ENCODE data around the gene MAPKBP1. TPM values are rescaled to one million over a fixed set of nuclear protein-coding genes. Genes with fewer than 3 reads are reported as not detected.

MAPKBP1 gene
- polyA plus RNA-seq, 1 donor: 13.1 TPM

DNA sequence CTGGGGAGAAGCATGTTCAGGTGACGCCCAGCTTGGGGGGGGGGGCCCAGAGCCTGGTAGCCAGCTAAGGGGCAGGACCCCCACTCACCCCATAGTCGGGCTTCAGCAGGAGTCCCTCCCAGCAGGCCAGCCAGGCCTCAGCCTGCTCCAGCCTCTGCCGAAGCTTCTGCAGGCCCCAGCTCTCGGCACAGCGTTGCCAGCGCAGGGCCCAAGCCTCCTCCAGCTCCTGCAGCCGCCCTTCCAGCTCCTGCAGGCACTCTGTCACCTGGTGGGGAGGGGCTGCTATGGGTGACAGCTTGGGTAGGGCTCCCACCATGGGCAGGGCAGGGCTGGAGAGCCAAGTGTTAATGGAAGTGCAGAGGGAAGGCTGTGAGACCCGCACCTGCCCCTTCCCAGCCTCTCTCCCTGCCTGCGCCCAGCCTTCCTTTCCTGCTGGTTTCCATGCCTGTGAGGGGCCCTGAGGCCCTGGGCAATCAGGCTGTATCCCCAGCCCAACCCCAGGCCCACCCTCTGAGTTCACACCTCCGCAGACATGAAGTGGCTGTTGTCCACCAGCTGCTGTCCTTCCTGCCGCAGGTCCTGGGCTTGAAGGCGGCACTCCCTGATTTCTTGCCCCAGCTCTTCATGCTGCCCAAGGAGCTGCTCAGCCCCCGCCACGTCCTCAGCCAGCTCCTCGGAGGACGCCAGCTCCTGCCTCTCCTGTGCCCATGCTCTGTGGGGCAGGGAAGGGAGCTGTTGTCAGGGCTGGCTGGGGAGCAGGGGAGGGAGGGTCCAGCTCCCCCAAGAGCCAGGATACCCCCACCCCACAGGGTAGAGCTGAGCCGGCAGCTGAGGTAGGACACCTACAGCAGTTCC, 78.7 kb downstream of the MAPKBP1 start:
- DNase-seq: no peak

DNA sequence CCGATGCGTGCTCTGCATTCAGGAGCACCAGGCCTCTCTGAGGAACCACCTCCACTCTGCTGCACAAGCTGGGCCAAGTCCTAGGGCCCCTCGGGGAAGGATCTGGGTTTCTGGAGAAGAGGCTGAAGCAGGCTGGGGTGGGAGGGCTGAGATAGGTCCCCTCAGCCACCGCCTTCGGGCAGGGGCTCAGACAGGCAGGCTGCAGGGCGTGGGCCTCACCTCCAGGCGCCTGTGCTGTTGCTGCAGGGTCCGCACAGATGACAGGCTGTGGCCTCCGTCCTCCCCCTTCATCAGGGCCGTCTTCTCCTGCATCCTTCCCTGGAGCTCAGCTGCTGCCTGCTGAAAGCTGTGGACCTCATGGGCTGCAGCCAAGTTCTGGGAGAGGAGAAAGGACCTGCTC, 79.5 kb downstream of the MAPKBP1 start:
- no peak for DNase-seq

DNA sequence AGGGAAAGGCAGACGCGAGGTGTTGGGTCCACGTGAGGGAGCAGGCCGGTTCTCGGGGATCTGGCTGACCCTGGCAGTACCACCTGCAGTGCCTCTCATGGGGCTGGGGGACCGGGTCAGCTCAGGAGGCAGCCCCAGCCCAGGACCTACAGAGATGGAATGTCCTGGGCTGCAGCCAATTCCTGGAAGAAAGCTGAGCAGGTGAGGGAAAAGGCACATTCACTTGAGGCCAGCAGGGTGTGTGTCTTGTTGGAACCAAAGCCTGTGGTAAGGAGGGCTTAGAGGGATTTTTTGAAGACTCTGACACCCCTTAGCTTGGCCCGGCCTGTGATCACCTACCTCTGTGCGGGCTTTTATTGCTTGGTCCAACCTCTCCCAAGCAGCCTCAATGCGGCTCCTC, 80.2 kb downstream of the MAPKBP1 start:
- DNase-seq: no peak

DNA sequence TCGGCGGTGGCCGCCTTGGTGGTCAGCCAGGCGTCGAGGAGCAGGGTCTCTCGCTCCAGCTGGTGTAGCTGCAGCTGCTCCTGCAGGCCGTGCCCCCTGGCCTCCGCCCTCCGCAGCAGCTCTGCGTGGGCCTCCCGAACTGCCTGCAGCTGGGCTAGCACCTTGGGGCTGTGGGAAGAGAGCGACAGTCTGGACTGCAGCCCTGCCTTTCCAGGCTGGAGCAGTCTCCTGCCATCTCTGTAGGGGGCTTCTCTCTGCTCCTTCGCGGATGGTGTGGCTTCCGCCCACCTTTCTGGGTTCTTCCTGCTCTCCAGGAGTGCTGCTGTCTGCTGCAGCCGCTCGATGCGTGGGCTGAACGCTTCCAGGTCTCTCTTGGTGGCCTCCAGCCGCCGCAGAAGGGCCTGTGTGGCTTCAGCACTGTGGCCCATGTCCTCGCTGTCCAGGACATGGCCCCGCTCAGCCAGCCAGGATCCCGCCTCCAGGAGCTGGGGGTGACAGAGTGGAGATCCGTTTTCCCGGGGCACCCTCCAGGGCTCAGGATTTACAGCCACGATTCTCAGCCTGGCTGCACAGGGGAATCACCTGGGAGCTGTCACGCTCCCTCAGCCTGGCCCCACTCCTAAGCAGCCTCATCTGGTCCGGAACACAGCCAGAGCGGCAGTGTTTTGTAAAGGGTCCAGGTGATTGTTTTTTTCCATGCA, 81.1 kb downstream of the MAPKBP1 start:
- DNase-seq: peak; percentile 56

DNA sequence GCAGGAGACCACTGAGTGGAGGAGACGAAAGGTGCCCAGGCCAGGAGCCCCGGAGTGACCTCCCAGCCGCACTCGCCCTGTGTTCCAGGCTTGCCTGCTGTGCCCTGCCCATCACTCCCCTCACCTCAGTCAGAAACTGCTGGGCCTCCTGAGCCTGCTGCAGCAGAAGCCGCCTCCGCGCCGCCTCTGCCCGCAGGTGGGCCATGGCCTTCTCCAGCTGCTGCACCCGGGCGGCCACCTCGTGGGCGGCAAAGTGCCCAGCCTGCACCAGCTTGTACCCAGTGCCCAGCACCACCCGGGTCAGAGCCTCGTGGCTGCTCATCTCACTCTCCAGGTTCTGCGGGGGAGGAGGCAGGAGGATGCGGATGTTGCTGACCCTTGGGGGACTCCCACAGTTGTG, 82.0 kb downstream of the MAPKBP1 start:
- DNase-seq: no peak

DNA sequence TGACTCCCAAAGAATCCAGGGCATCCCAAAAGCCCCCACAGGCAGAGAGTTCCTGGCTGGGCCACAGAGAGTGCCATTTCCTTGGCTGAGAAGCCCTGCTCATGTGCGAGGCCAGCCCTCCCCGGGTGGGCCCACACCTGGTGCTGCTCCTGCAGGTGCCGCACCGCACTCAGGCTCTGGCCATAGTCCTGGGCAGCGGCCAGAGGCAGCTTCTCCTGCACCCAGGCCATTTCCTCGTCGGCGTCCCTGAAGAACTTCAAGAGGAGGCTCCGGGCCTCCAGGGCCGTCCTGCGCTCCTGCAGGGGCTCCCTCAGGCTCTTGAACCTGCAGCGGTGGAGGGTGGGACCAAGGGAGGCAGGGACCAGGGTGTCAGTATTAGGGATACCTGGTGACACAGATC, 82.4 kb downstream of the MAPKBP1 start:
- DNase-seq: no peak

DNA sequence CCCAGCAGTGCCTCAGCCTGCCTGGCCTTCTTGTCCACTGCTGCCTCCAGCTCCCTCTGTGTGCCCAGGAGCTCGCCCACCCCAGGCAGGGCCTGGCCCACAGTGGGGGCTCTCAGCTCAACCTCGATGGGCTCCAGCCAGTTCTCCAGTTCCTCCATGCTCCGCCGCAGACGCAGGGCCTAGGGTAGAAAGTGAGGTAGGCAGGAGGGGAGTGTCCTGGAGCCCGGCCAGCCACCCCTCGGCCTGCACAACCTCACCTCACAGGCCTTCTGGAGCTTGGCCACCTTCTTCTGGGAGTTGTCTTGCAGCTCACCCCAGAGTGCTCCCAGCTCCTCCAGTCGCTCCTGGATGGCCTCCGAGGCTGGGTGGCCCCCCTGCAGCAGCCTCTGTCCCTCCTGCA, 83.0 kb downstream of the MAPKBP1 start:
- DNase-seq: no peak

DNA sequence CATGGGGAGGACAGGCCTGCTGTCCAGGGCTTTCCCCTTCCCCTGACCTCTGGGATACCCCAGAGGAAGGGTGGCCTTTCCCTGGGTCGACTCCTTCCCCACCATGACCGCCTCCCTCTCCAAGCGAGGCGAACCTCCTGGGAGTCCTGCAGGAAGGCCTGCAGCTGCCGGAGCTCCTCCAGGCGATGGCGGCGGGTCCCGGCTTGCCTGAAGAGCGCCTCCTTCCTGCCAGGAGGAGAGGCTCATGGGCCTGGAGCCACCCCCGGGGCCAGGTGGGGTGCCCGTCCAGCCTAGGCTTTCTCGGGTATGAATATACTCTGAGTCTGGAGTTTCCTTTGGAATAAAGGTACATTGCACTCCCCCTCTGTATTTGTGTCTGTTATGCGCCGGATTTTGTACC, 84.5 kb downstream of the MAPKBP1 start:
- no peak for DNase-seq

DNA sequence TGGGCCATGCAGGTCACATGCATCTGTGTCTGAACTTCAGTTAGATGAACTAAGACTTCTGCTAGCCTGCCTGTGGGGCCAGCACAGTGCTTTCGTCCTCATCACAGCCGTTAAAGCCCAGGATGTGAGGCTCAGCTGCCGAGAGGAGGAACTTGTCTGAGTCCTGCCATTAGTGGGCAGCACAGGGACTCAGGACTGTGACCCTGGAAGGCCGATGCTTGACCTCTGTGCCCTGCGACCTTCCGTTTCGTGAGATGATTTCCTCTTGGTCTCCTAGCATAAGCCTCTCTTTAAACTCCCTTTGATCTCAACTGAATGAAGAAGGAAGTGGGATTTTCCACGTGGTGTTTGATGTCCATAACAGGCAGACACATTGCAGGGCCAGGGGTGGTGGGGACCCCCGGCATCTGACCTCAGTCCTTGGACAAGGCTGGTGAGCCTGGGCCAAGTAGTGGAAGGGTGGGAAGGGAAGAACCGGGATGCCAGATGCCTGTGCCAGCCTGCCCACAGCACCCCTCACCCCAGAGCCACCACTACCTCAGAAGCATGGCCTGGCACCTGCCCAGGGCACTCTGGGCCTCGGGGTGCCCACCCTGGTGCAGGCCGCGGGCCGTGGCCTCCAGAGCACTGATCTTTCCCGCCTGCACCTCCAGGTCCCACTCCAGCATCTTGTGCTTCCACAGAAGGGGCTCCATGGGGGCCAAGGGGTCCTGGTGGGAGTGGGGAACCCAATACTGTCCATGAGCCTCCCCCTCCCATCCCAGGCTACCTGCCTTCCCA, 86.0 kb downstream of the MAPKBP1 start:
- DNase-seq: no peak

DNA sequence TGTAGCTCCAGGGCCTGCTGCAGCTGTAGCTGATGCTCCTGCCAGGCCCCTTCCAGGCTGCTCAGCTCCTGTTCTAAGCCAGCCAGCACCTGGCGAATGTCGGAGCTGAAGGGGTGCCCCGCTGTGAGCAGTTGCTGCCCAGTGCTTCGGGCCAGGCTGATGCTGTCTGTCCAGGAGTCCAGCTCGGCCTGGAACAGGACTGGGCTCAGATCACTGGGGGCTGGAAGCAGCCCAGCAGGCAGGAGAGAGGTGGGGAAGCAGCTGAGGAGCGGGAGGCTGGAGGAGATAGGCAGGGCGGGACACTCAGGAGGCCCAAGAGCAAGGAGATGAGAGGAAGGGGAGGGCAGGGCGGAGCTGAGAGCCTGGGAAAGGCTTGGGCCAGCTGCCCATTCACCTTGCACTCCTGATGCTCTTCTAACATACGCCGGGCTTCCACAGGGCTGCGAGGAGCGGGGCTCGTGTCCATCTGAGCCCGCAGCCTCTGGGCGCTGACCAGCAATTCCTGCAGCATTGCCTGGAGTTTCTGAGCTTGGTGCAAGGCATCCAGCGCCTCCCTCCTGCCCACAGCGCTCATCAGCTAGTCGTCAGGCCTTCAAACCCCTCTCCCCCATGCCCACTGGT, 87.6 kb downstream of the MAPKBP1 start:
- DNase-seq: no peak

DNA sequence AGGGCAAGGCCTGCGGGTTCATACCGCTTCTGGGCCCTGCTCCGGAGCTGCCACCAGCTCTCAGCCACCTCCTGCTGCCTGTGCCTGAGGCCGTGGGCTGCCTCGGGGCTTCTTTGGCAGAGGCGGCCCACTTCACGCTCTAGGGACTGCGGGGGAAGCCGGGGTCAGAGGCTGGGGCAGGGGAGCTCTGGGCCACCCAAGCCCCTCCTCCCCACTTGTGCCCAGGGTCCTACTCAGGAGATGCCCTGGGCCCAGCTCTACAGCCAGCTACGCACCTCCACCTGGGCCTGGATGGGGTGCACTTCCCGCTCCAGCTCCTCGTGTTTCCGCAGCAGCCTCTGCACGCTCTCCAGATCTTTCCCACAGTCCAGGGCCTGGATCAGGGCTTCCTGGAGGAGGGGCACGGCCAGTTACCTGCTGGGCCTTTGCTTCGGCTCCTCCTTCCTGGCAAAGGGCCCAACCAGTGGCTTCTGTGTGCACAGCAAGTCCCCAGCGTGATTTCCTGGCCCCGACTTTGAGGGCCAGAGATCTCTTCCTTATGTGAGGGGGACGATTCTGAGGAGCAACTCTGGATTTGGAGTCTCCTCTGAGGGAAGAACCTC, 88.3 kb downstream of the MAPKBP1 start:
- no peak for DNase-seq

DNA sequence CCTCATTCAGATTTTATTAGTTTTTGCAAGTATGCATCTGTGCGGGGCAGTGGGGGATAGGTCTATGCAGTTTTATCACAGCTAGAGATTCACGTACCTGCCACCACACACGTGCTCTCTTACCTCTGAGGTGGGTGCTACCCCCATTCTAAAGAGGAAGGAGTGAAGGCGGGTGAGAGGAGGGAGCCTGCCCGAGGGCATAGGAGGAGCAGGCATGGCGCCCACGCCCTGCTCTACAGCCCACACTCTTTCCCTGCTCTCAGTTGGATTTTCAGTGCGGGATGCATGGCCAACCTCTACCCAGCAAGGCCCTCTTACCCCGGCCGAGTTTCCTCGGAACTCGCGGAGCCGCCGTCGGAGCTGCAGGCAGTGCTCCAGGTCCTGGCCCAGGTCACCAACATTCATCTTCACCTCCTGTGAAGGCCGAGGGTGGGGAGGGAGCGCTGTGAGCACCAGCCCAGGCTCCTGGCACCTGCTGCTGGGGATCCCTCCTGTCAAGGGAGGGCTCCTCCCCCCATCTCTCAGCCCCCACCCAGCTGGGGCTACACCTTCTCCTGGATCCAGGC, 91.3 kb downstream of the MAPKBP1 start:
- DNase-seq: no peak

DNA sequence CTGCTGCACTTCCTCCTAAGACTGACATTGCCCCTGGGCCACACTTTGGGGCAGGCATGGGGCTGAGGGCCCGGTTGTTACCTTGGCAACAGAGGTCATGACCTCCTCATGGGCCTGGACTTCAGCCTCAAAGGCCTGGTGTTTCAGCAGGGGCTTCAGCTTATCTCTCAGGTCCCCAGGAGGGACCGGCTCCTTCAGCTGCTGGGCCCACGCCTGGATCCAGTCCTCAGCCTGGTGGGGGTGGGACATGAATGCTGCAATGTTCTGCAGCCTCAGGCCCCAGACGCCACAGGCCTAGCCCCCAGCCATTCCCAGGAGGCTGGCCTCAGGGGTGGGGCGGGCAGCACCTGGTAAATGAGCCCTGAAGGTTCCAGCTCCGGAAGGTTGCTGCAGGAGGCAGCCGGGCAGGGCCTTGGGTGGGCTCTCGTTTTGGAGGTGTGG, 92.0 kb downstream of the MAPKBP1 start:
- DNase-seq: no peak

DNA sequence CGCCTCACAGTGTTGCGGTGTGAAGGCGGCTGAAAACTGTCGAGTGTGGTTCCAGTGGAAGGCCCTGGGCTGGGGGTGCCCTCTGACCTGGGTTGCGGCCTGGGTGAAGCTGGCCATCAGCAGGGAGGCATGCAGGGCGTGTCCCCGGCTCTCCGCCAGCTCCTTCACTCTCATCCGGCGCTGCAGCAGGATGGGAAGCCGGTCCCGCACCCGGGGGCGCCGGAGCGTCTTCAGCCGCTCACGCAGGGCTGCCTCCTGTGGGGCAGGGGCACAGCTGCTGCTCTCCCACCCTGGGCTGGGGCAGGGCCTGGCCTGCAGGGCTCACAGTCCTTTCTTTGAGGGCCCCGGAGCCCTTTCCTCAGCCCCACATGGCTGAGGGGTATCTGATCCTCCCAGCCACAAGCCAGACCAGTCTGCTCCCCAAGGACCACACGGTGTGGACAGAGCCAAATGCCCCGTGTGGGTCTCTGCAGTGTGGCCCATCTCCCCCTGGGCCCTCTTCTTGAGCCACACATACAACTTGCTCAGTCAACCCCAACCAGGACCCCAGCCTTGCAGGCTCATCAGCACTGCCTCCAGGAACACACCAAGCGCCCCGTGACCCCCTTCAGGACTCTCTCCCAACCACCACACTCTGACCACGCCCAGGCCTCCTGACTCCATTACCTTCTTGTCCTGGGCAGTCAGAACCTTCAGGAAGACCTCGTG, 92.7 kb downstream of the MAPKBP1 start:
- DNase-seq: no peak

DNA sequence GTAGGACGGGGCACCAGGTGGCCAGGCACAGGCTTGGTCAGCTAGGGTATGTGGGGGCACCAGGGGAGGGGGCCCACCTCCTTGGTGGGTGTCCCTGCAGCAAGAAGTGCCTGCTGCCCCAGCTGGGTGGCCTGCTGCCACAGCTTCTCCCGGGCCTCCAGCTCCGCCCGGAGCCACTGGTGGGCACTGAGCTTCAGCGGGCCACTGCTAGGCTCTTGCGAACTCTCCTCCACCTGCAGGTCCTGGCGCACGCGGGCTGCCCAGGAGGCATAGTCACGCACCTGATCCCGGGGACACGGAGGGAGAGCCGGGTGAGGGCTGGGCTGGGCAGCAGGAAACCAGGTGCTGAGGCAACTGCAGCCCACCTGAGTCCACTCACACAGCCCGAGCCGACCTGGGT, 94.0 kb downstream of the MAPKBP1 start:
- no peak for DNase-seq

DNA sequence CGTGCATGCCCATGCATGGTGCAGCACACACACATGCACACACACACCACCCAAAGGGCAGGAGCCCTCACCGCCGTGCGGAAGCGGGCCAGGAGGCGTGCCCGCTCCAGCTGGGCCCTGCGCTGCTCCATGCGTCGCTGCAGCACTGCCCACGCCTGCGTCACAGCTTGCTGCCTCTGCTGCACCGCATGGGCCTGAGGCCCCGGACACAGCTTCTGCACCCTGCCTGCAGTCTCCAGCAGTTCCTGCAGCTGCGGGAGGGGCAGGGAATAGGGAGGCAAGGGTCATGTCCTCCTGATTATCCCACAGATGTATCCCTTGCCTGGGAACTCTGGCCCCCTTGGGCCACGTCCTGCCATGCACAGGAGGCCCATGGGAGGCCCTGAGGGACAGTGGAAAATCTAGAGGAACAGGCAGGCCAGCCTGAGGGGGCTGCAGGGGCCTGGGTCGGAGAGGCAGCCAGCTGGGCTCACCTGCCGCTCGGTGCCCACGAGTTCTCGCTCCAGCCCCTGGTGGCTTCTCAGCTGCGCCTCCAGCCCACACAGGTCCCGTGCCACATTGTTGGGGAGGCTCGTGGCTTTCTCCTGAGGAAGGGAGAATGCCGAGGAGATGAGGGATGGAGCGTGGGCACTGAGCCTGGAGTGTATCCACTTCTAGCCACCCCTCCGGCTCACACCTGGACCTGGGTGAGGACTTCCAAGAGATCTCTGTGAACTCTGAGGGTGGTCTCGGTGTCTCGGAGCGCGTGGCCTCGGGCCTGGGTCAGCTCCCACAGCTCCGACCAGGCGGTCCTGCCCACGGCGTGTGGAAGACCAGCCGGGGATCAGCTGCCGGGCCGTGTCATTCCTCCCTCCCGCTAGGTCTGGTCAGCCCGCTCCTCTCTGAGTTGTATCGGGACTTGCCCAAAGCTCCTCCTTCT, 95.7 kb downstream of the MAPKBP1 start:
- no peak for DNase-seq

DNA sequence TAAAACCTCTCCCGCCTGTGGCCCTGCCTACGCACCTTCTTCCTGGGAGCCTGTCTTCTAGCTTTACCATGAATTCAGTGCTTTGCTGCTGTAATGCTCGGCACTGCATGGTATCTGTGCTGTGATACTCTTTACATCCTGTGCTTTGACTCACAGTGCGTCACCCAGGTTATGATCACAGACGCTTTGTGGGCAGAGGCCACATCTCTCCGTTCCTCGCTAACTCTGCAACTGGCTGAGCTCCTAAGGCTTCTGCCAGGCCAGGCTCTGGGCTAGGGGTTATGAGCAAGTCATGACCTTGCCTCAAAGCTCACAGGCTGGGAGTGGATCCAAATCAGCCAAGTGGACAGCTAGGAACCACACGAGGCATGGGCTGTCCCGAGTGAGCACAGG, 96.4 kb downstream of the MAPKBP1 start:
- DNase-seq: no peak

DNA sequence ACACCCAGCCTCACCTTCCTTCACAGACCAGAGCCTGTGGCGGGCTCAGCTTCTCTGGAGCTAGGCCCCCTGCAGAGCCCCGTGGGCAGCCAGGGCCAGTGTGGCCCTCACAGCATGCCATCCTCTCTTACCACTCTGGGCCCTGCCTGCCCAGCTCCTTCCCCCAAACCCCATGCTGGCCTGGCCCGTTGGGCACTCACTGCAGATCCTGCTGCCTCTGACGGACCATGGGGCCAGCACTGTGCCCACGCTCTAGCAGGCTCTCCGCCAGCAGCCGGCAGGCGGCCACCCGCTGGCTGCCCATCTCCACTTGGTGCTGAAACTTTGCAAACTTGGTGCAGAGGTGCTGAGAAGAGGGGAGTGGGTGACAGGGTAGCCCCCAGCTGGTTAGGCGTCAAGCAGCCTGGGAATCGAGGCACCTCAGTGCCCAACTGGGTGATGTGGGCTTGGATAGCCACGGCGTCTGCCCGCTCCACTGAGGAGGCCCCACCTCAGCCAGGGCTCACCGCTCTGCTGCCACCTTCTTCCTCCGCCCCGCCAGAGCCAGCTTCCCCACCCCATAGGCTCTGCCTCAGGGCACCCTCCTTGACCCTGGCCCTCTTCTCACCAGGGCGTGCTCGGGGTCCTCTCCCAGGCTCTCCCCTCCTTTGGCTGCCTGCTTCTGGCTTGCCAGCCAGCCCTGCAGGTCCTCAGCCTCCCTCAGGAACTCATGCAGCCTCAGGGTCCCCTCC, 97.1 kb downstream of the MAPKBP1 start:
- DNase-seq: no peak

DNA sequence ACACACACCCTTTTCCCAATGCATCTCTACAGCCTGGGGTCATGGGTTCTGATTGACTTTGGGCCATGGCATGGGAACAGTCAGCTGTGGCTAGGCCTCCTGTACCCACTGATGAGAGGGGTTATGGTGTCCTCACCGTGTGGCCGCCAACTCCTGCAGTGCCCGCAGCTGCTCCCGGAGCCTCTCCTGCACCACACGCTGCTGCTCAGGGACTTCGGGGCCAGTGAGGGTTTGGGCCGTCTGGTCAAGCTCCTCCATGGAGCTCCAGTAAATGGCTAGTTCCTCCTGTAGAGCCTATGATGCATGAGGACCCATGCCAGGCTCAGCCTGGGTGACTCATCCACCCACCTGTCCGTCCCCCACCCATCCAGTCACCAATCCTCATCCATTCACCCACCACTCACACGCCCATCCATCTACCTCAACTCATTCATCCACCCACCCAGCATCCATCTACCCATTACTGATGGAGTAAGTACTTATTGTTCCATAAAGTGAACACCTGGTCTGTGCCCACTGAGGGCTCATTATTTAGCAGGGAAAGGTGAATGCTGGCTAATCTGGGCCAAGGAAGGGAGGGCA, 98.0 kb downstream of the MAPKBP1 start:
- no peak for DNase-seq

All from hindlimb muscle (tissue), 1 donor.